HL-60 (cell line): ENCODE results near the gene PNN.
A peak's percentile ranks its signal among the peaks of the same experiment; 100 is the strongest.

ENCODE experiments used
- DNase-seq, 2 experiments: peaks; one replicate each; pipeline ENCODE4 v3.0.0-alpha.2; 2010 to 2020; ENCODE audit warnings: low read depth in 1 of 2, low spot score in 1 of 2
- H3K27ac ChIP-seq: fragments of 250-450 bp; sonication (Bioruptor Pico); replicated peaks from 2 replicates; pipeline ENCODE4 v1.5.1; 2020; ENCODE audit warnings: mild to moderate bottlenecking, moderate library complexity
- H3K27me3 ChIP-seq: fragments of 250-450 bp; sonication (Bioruptor Pico); 2 replicates; pipeline ENCODE4 v1.5.1; 2021; ENCODE audit warnings: mild to moderate bottlenecking, moderate library complexity; ENCODE audit not compliant: insufficient read depth, poor library complexity, severe bottlenecking
- H3K4me3 ChIP-seq: replicated peaks from 2 replicates; pipeline ENCODE4 v1.5.1; 2011; ENCODE audit warnings: mild to moderate bottlenecking, control low read depth, low read length; ENCODE audit not compliant: insufficient read depth
- GABPA ChIP-seq: IDR thresholded peaks from 2 replicates; pipeline ENCODE4 v1.6.1; 2012; ENCODE audit warnings: low read depth
- POLR2AphosphoS5 ChIP-seq: IDR thresholded peaks from 2 replicates; pipeline ENCODE4 v1.6.1; 2012; ENCODE audit warnings: low read depth
- SPI1 ChIP-seq: IDR thresholded peaks from 2 replicates; pipeline ENCODE4 v1.6.1; 2012; ENCODE audit warnings: low read depth, mild to moderate bottlenecking, borderline replicate concordance
- TF ChIP-seq, protein P1 (sequence below): IDR thresholded peaks from one replicate; pipeline ENCODE4 v1.5.1; 2011; ENCODE audit warnings: low read length, control low read depth, inconsistent platforms; ENCODE audit not compliant: insufficient read depth
- TF ChIP-seq, protein P2 (sequence below): IDR thresholded peaks from 2 replicates; pipeline ENCODE4 v1.6.1; 2012; ENCODE audit warnings: low read depth; ENCODE audit not compliant: insufficient replicate concordance

PNN gene

DNA sequence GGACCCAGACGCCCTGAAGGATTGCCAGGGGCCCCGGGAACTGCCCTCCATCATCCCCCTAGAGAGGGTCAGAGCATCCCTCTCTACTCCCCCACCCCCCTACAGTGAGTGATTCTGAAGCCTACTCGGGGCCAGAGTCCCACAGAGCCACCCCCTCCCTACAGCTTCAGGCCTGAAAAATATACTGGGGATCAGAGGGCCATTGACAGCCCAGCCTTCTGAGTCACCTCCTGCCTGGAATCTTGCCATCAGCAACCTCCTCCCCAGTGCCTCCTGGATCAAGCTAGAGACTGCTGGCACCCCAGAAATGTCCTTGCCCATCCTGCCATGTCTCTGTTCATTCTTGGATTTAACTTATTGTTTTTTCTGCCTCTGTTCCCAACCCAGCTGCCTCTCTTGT lies 37.0 kb downstream of the PNN start:
- H3K27me3 ChIP-seq: no peaks in the 10 kb centered on the region
- H3K4me3 ChIP-seq: no peak overlapping the region
- DNase-seq: no peak
- peak overlapping the region; percentile 32 for H3K27ac ChIP-seq
- TF ChIP-seq, protein P1, sequence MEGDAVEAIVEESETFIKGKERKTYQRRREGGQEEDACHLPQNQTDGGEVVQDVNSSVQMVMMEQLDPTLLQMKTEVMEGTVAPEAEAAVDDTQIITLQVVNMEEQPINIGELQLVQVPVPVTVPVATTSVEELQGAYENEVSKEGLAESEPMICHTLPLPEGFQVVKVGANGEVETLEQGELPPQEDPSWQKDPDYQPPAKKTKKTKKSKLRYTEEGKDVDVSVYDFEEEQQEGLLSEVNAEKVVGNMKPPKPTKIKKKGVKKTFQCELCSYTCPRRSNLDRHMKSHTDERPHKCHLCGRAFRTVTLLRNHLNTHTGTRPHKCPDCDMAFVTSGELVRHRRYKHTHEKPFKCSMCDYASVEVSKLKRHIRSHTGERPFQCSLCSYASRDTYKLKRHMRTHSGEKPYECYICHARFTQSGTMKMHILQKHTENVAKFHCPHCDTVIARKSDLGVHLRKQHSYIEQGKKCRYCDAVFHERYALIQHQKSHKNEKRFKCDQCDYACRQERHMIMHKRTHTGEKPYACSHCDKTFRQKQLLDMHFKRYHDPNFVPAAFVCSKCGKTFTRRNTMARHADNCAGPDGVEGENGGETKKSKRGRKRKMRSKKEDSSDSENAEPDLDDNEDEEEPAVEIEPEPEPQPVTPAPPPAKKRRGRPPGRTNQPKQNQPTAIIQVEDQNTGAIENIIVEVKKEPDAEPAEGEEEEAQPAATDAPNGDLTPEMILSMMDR: no peak
- TF ChIP-seq, protein P2, sequence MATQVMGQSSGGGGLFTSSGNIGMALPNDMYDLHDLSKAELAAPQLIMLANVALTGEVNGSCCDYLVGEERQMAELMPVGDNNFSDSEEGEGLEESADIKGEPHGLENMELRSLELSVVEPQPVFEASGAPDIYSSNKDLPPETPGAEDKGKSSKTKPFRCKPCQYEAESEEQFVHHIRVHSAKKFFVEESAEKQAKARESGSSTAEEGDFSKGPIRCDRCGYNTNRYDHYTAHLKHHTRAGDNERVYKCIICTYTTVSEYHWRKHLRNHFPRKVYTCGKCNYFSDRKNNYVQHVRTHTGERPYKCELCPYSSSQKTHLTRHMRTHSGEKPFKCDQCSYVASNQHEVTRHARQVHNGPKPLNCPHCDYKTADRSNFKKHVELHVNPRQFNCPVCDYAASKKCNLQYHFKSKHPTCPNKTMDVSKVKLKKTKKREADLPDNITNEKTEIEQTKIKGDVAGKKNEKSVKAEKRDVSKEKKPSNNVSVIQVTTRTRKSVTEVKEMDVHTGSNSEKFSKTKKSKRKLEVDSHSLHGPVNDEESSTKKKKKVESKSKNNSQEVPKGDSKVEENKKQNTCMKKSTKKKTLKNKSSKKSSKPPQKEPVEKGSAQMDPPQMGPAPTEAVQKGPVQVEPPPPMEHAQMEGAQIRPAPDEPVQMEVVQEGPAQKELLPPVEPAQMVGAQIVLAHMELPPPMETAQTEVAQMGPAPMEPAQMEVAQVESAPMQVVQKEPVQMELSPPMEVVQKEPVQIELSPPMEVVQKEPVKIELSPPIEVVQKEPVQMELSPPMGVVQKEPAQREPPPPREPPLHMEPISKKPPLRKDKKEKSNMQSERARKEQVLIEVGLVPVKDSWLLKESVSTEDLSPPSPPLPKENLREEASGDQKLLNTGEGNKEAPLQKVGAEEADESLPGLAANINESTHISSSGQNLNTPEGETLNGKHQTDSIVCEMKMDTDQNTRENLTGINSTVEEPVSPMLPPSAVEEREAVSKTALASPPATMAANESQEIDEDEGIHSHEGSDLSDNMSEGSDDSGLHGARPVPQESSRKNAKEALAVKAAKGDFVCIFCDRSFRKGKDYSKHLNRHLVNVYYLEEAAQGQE: no peak
- TF ChIP-seq POLR2AphosphoS5: no peak
- no peak for TF ChIP-seq GABPA
- TF ChIP-seq SPI1: no peak

DNA sequence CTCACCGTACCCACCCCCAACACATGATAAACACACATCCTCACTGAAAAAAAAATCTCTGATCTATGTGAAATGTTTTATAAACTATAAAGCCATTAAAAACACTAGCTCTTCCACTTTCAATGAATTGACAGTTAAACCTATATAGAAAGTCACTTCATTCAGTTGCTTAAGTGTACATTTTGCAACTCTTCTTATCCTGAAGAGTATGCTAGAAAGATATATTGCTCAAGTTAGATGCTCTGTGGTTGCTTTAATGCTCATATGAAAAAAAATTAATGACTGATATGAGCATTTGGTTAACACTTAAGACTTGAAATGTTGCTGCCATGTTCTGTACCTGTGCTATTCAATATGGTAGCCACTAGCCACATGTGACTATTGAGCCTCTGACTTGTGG lies 37.6 kb downstream of the PNN start:
- no peak for DNase-seq
- Histone ChIP-seq H3K27me3 (no peaks in the 10 kb centered on the region), H3K4me3 (no peak overlapping the region), H3K27ac (peak overlapping the region; percentile 32)
- TF ChIP-seq, protein P2: no peak
- TF ChIP-seq SPI1: no peak
- TF ChIP-seq POLR2AphosphoS5: no peak
- TF ChIP-seq, protein P1: no peak
- no peak for TF ChIP-seq GABPA

DNA sequence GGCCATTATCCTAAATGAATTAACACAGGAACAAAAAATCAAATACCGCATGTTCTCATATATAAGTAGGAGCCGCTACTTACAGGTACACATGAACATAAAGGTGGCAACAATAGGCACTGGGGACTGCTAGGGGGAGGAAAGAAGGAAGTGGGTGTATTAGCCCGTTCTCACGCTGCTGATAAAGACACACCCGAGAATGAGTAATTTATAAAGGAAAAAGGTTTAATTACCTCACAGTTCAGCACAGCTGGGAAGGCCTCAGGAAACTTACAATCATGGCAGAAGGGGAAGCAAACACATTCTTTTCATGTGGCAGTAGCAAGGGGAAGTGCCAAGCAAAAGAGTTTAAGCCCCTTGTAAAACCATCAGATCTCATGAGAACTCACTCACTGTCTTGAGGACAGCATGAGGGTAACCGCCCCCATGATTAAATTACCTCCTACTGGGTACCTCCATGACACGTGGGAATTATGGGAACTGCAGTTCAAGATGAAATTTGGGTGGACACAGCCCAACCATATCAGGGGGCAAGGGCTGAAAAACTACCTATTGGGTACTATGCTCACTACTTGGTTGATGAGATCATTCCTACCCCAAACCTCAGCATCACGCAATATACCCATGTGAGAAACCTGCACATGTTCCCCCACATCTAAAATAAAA lies 42.3 kb downstream of the PNN start:
- H3K27ac ChIP-seq: no peak overlapping the region
- TF ChIP-seq, protein P1: no peak
- TF ChIP-seq SPI1 (peak; percentile 43; the same call in 1 of the 2 replicates), GABPA (no peak)
- H3K4me3 ChIP-seq: no peak overlapping the region
- H3K27me3 ChIP-seq: no peaks in the 10 kb centered on the region
- DNase-seq: no peak

DNA sequence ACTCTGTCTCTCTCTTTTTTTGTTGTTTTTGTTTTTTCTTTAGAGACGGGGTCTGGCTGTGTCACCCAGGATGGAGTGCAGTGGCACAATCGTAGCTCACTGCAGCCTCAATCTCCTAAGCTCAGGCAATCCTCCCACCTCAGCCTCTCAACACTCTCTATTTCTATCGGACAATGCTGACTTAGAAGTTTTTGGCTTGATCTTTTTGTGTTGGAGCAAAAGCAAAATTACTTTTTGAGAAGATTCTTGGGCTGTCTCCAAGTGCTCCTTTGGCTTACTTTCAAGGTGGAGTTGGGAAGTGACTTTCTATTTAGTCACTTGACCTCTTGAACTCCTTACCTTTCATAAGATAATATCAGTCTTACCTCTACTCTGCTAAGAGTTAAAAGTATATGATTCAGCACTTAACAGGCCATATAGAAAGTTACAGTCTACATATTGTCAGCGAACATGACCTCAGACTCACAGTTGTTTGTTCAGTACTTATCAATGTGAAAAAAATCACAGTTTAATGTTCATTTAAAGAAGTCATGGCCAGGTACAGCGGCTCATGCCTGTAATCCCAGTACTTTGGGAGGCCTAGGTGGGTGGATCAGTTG lies 43.2 kb downstream of the PNN start:
- H3K27ac ChIP-seq: no peak overlapping the region
- no peak overlapping the region for H3K4me3 ChIP-seq
- TF ChIP-seq, protein P1: no peak
- TF ChIP-seq GABPA (no peak), SPI1 (no peak), POLR2AphosphoS5 (no peak)
- TF ChIP-seq, protein P2: no peak
- no peaks in the 10 kb centered on the region for H3K27me3 ChIP-seq
- no peak for DNase-seq
